Spleen (tissue), 11 donors: ENCODE data around the gene ADARB1. TPM values are rescaled to one million over a fixed set of nuclear protein-coding genes. Genes with fewer than 3 reads are reported as not detected.
A peak's percentile ranks its signal among the peaks of the same experiment; 100 is the strongest.
"Not testable (repeated sequence)": the region's sequence is repeated elsewhere in the genome, so short reads cannot be mapped to it uniquely, and the experiment has no call there.

Experiments
- DNase-seq: peaks from one replicate; pipeline ENCODE4 v3.0.0-alpha.2; 2020
- H3K27ac ChIP-seq, 8 donors: fragments of 200-600 bp; sonication (generic) in 7 of 8; 1 replicate in 4 of 8; 2 replicates in 4 of 8; pipeline versions ENCODE4 v1.5.0 to v1.8.0; 2016 to 2021; ENCODE audit warnings: inconsistent platforms in 4 of 8, mild to moderate bottlenecking in 4 of 8, moderate library complexity in 1 of 8
- H3K27me3 ChIP-seq, 7 donors: fragments of 200-600 bp; sonication (generic) in 6 of 7; replicated peaks in 1 of 7; 1 replicate in 4 of 7; 2 replicates in 3 of 7; pipeline versions ENCODE4 v1.5.0 to v1.8.0; 2016 to 2021; ENCODE audit warnings: inconsistent platforms in 3 of 7, mild to moderate bottlenecking in 1 of 7
- H3K36me3 ChIP-seq, 6 donors: fragments of 200-600 bp; sonication (generic) in 5 of 6; 1 replicate in 4 of 6; 2 replicates in 2 of 6; pipeline versions ENCODE4 v1.5.0 to v1.8.0; 2016 to 2021; ENCODE audit warnings: inconsistent platforms in 2 of 6
- H3K4me1 ChIP-seq, 6 donors: fragments of 200-600 bp; sonication (generic) in 5 of 6; 1 replicate in 3 of 6; 2 replicates in 3 of 6; pipeline versions ENCODE4 v1.5.0 to v1.8.0; 2016 to 2021; ENCODE audit warnings: inconsistent platforms in 3 of 6
- H3K4me3 ChIP-seq, 8 donors: fragments of 200-600 bp; sonication (generic) in 7 of 8; 1 replicate in 4 of 8; 2 replicates in 4 of 8; pipeline versions ENCODE4 v1.5.0 to v1.8.0; 2016 to 2021; ENCODE audit warnings: inconsistent platforms in 4 of 8, mild to moderate bottlenecking in 4 of 8, moderate library complexity in 2 of 8
- H3K9me3 ChIP-seq, 8 donors: fragments of 200-600 bp; sonication (generic) in 7 of 8; 1 replicate in 4 of 8; 2 replicates in 4 of 8; pipeline versions ENCODE4 v1.5.0 to v1.8.0; 2016 to 2021; ENCODE audit warnings: inconsistent platforms in 4 of 8
- POLR2A ChIP-seq, 3 donors: fragments of 450-650 bp; IDR thresholded peaks; one replicate each; pipeline ENCODE4 v1.5.1; 2017; ENCODE audit warnings: antibody characterized with exemption in 3 of 3, mild to moderate bottlenecking in 1 of 3
- POLR2AphosphoS5 ChIP-seq, 3 donors: sonication (generic); formaldehyde crosslinking; IDR thresholded peaks; one replicate each; pipeline ENCODE4 v1.5.1; 2017; ENCODE audit warnings: antibody characterized with exemption in 3 of 3
- WGBS, 5 donors: extraction: QIAGEN DNeasy Blood & Tissue Kit in 3 of 5; methylation state at CpG; one replicate each; pipeline versions ENCODE4 v1.1.5 to v1.1.7; 2013 to 2018; 5-methylcytosine and 5-hydroxymethylcytosine counted together
- intact Hi-C: fragments of 100-400 bp; cut with DNase I; formaldehyde crosslinking; loops from one replicate; pipeline ENCODE4 v1.15.0; 2023; ENCODE audit warnings: low total_unique reads
- polyA plus RNA-seq, 3 donors: library from polyadenylated mRNA; stranded (reverse); fragments of 200-250 nt; gene quantifications; one replicate each; pipeline ENCODE4 v1.2.1, GENCODE V29; 2013
- total RNA-seq, 7 donors: library from RNA; depleted of rRNA in 3 of 7; stranded (reverse); fragments of >200 nt in 3 of 7; fragmentation: NEBNext Ultra II Directional in 4 of 7; extraction: Animal tissue kit (Norgen Biotek cat#: 25700) in 4 of 7; gene quantifications; one replicate each; pipeline versions ENCODE4 v1.1.0 to v1.2.1, GENCODE V29; 2016 to 2021
- TF ChIP-seq, protein P1 (sequence below), 11 experiments: fragments of 200-600 bp in 7 of 11; fragments of 450-650 bp in 4 of 11; sonication (generic) in 4 of 11; IDR thresholded peaks in 8 of 11; conservative IDR thresholded peaks in 3 of 11; 1 replicate in 7 of 11; 2 replicates in 4 of 11; pipeline versions ENCODE4 v1.4.0 to v1.8.0; 2016 to 2021; ENCODE audit warnings: antibody characterized with exemption in 11 of 11, inconsistent platforms in 4 of 11, mild to moderate bottlenecking in 1 of 11
- donor health status: healthy with polysubstance abuse.
- donor health status: DM: no; HTN: no; CAD: no; lungs with moderate emphysema.
- donor health status: DM: no; HTN: no; CAD: no.
- donor health status: Bipolar disorder and iron deficiency.
- donor health status: healthy.
- donor health status: DM: no; HTN: no; CAD: no.
- donor health status: DM: yes; HTN: yes; CAD: no.

ADARB1 gene
- total and polyA plus RNA-seq, 10 donors = 9.1 to 50.8 (median 29.0) TPM

- H3K4me3 ChIP-seq = no peak overlapping the region
- no peak for DNase-seq
- H3K9me3 ChIP-seq = no peaks in the 10 kb centered on the region
- H3K4me1 ChIP-seq = peaks cover 30 to 82% (median 74%) of the 10 kb centered on the region in 6 donors
- peaks cover 0 to 11% (median 4%) of the 10 kb centered on the region in 6 donors for H3K36me3 ChIP-seq
- peak overlapping the region in 7 of 8 donors; percentile 8 to 72 (median 52) for H3K27ac ChIP-seq
- no peaks in the 10 kb centered on the region for H3K27me3 ChIP-seq
- intact Hi-C loops = no loop called here
- WGBS, 5 donors = 8 to 21% (median 17%) methylated on average over 10 of the region's 10 CpGs
- TF ChIP-seq, protein P1, sequence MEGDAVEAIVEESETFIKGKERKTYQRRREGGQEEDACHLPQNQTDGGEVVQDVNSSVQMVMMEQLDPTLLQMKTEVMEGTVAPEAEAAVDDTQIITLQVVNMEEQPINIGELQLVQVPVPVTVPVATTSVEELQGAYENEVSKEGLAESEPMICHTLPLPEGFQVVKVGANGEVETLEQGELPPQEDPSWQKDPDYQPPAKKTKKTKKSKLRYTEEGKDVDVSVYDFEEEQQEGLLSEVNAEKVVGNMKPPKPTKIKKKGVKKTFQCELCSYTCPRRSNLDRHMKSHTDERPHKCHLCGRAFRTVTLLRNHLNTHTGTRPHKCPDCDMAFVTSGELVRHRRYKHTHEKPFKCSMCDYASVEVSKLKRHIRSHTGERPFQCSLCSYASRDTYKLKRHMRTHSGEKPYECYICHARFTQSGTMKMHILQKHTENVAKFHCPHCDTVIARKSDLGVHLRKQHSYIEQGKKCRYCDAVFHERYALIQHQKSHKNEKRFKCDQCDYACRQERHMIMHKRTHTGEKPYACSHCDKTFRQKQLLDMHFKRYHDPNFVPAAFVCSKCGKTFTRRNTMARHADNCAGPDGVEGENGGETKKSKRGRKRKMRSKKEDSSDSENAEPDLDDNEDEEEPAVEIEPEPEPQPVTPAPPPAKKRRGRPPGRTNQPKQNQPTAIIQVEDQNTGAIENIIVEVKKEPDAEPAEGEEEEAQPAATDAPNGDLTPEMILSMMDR (IDR thresholded peaks at IDR 0.05 in 8 of 11, conservative IDR thresholded peaks at IDR 0.05 in 3 of 11) = no peak
- no peak for TF ChIP-seq POLR2AphosphoS5 (IDR thresholded peaks at IDR 0.05)
- TF ChIP-seq POLR2A (IDR thresholded peaks at IDR 0.05) = no peak
Measured at GRCh38 chr21:45130324-45130774, 56.0 kb downstream of the ADARB1 start.

GRCh38 chr21:45131537-45131999, 57.2 kb downstream of the ADARB1 start:
- H3K4me3 ChIP-seq = no peak overlapping the region
- intact Hi-C loops = no loop called here
- DNase-seq = no peak
- no peak overlapping the region for H3K27ac ChIP-seq
- WGBS, 5 donors = 83 to 93% (median 86%) methylated on average over 8 to 17 of the region's 17 CpGs
- no peaks in the 10 kb centered on the region for H3K27me3 ChIP-seq
- H3K4me1 ChIP-seq = peaks cover 24 to 72% (median 63%) of the 10 kb centered on the region in 6 donors
- peaks cover 0 to 17% (median 4%) of the 10 kb centered on the region in 6 donors for H3K36me3 ChIP-seq
- TF ChIP-seq POLR2A (IDR thresholded peaks at IDR 0.05) (no peak), POLR2AphosphoS5 (IDR thresholded peaks at IDR 0.05) (no peak)
- TF ChIP-seq, protein P1 (IDR thresholded peaks at IDR 0.05 in 8 of 11, conservative IDR thresholded peaks at IDR 0.05 in 3 of 11) = no peak
- H3K9me3 ChIP-seq = no peaks in the 10 kb centered on the region

DNA sequence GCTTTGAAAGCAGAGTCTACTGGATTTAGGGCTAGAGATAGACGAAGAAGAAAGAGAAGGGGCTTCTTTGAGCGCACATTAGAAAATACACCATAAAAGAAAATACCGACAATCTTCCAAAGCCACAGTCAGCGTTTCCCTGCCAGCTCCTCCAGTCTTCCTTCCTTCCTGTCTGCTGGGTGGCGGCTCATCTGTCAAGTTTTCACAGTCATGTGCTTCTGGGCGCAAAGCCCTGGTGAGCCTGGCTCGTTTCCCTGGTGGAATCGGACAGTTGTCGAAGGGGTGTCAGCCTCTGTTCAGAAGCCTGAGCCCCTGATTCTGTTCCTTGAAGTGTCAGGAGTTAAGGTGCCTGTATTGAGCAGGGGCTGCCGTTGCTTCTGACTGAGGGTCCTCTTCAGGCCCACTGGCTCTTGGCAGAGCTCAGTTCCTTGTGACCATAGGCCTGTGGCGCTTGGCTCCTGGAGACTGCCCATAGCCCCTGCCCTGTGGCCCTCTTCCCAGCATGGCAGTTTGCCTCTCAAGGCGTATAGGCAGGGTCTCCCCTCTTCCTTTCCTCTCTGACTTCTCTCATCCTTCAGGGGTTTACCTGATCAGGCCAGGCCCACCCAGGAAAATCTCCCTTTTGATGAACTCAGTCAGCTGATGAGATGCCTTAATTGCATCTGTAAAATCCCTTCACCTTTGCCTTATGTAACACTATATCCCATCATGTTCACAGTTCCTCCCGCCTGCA, 58.6 kb downstream of the ADARB1 start:
- DNase-seq = no peak
- WGBS, 5 donors = 33 to 43% (median 38%) methylated on average over 13 of the region's 13 CpGs
- Histone ChIP-seq H3K4me3 (no peak overlapping the region), H3K9me3 (no peaks in the 10 kb centered on the region), H3K4me1 (peaks cover 17 to 72% (median 55%) of the 10 kb centered on the region in 6 donors), H3K27ac (peak overlapping the region in 4 of 8 donors; percentile 8 to 41 (median 33)), H3K36me3 (peaks cover 0 to 17% (median 4%) of the 10 kb centered on the region in 6 donors), H3K27me3 (no peaks in the 10 kb centered on the region)
- intact Hi-C loops = no loop called here
- peak in 2 of 3 donors; percentile 35 to 47 for TF ChIP-seq POLR2AphosphoS5 (IDR thresholded peaks at IDR 0.05)
- no peak for TF ChIP-seq POLR2A (IDR thresholded peaks at IDR 0.05)
- TF ChIP-seq, protein P1 (IDR thresholded peaks at IDR 0.05 in 8 of 11, conservative IDR thresholded peaks at IDR 0.05 in 3 of 11) = no peak

- H3K9me3 ChIP-seq, H3K27me3 ChIP-seq, intact Hi-C loops, H3K4me3 ChIP-seq, DNase-seq: not testable (repeated sequence)
- Histone ChIP-seq H3K27ac (peak overlapping the region in 1 of 8 donors; percentile 40), H3K36me3 (peaks cover 0 to 17% (median 4%) of the 10 kb centered on the region in 6 donors), H3K4me1 (peaks cover 16 to 72% (median 53%) of the 10 kb centered on the region in 6 donors)
- 91 to 98% (median 96%) methylated on average over 21 to 60 of the region's 60 CpGs for WGBS, 5 donors
Measured at GRCh38 chr21:45133574-45134278, 59.3 kb downstream of the ADARB1 start.
